HG02870 (cell line): ENCODE data around the gene METTL4.
"Not testable (repeated sequence)": the region's sequence is repeated elsewhere in the genome, so short reads cannot be mapped to it uniquely, and the experiment has no call there.

Experiments used
- ATAC-seq: cut with Tn5 transposase; IDR thresholded peaks from one replicate; pipeline ENCODE4 v1.9.1; 2021; ENCODE audit warnings: mild to moderate bottlenecking, moderate library complexity; ENCODE audit not compliant: unreplicated experiment

The METTL4 gene

GRCh38 chr18:2568129-2568528, 3.2 kb downstream of the METTL4 start:
- ATAC-seq, result no peak

DNA sequence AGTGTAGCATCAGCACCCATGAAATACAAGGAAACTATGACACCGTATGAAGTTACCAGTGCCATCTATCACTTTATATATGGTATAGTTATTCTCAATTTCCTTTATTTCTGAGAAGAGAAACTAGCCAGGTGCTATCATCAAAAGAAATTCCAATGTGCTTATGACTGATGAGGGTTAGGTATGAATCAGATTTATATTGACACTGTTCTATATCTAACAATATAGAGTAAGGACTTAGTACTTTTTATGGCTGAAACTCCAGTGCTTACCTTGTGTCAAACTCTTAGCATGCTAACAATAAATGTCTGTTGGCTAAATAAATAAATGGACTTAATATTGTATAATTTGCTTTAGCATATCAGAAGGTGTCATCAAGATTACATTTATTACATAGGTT, 6.9 kb downstream of the METTL4 start:
- no peak for ATAC-seq

GRCh38 chr18:2559249-2559648, 12.1 kb downstream of the METTL4 start:
- ATAC-seq, result no peak

DNA sequence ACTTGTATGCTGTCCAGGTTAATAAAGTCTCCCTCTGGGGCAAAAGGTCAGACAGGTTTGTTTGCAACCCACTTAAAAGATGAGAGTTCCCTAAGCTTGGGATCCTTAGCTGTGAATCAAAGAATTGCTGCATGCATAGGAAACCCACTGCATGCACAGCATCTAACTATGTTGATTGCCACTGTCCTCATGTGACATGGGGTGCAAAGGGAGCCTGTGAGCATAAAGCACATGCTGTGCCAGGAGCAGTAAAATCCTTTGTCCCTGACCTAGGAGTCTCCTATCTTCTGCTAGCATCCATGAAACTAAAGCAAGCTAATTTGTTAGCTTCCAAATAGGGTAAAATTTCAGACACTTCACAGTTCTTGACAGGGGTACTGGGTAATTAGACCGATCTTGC, 13.8 kb downstream of the METTL4 start:
- no peak for ATAC-seq

- ATAC-seq, result no peak
Measured at GRCh38 chr18:2555895-2556294, 15.4 kb downstream of the METTL4 start.

DNA sequence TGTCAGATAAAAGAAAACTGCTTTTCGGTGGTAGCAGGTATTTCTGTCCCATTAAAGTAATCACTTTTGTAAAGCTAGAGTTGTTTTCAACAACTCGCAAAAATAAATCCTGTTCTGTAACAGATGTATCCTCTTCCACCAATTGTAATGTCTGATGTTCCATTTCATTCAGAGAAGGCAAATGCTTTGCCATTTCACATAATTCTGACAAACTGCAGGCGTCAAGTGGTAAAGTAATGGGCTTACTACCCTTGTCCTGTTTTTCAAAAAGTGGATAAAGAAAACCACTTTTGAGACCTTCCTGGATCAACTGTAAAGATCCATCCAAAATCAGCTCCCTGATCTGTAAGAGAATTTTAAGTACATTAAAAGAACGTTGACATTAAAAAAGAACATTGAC, 16.6 kb downstream of the METTL4 start:
- ATAC-seq, result no peak

GRCh38 chr18:2551425-2551824, 19.9 kb downstream of the METTL4 start:
- ATAC-seq, result no peak

- ATAC-seq, result no peak
Measured at GRCh38 chr18:2549462-2549861, 21.8 kb downstream of the METTL4 start.

DNA sequence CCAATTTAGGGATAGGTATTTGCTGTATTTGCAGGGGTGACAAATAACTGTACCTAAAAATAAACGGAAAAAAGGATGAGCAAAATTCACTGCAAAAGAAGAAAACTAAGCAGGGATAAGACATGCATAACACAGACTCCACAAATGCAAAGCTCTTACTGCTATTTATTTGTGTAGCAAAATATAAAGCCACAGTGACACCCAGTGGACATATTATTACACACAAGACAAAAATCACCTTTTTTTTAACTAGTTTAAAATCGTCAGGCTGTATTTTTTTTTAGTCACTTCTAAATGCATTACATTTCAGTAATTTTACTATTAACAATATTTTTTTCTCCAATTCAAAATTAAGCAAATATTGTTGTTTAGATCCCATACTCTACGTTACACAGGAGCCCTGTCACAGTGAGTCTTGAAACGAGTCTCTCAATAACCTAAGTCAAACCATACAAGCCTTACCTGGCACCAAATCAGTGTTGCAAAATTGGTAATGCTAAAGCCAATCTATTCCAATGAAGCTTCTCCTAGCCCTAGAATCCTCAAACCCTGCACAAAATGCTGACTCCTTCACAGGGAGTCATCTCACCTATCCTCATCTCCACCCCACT, 23.7 kb downstream of the METTL4 start:
- ATAC-seq, result no peak

- ATAC-seq, result no peak
Measured at GRCh38 chr18:2545155-2545554, 26.1 kb downstream of the METTL4 start.

- not testable (repeated sequence) for ATAC-seq
Measured at GRCh38 chr18:2541925-2542563, 29.3 kb downstream of the METTL4 start.

- no peak for ATAC-seq
Measured at GRCh38 chr18:2540575-2540974, 30.7 kb downstream of the METTL4 start.

- ATAC-seq, result no peak
Measured at GRCh38 chr18:2538844-2539243, 32.5 kb downstream of the METTL4 start.

DNA sequence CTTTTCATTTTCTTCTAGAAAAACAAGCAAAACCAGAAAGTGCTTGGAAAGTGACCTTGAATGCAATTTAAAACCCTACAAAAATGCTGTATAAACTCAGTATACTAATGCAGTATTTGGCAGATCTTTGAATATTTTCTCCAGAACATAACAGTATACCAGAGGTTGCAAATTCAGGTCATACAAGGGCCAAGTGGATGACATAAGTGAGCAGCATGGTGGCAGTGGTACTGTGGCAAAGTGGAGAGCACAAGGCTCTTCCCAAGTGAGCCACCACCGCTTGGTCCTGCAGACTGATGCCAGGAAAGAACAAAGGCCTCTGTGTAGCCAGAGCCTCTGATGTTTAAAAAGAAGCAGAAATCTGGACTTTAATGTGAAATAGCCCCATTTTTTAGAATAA, 33.1 kb downstream of the METTL4 start:
- no peak for ATAC-seq

- no peak for ATAC-seq
Measured at GRCh38 chr18:2537296-2537695, 34.0 kb downstream of the METTL4 start.

GRCh38 chr18:2536493-2536892, 34.8 kb downstream of the METTL4 start:
- ATAC-seq, result no peak

GRCh38 chr18:2536063-2536462, 35.2 kb downstream of the METTL4 start:
- ATAC-seq, result no peak

GRCh38 chr18:2535419-2535910, 35.8 kb downstream of the METTL4 start:
- no peak for ATAC-seq

DNA sequence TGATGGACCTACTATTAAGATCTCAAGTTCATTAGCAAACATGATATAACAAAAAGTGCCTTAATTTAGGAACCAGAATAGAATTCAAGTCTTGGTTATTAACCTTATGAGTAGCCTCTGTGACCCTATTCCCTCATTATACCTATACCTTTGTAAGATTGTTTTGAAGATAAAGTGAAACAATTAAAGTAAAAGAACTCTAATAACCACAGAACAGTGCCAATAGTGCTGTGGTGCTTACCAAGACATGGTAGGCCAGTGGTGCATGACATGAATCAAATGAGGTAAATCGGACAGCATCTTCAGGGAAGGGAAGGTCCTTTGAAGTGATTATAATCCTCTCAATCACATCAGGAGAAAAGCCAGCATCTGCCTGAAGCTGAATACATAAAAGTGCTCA, 36.4 kb downstream of the METTL4 start:
- ATAC-seq, result no peak

DNA sequence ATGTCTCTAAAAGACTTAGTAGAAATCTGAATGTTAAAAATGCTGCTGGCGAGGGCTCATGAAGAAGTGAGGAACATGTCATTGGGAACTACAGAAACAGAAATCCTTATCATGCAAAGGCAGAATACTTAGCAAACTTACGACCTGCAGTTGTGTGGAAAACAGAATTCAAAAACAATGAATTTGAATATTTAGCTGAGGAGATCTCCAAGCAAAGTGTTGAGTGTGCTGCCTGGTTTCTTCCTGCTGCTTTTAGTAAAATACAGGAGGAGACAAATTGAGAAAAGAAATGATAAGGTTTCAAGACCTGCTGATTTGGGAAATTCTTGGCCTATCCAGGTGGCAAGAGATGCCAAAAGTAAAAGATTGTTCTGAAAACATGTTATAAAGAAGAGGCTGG, 38.5 kb downstream of the METTL4 start:
- no peak for ATAC-seq

DNA sequence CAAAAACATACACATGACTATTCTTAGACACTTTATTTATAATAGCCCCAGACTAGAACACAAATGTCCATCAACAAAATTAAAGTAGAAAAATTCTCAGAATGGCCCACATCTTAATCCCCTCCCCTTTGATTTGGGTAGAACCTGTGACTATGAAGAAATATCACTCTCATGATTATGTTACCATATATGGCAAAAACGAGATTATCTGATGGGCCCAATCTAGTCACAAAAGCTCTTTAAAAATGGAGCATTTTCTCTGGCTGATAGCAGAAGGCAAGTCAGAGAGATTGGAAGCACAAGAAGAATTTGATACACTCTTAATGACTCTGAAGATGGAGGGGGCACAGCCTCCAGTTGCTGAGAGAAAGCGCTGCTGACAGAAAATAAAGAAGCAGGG, 39.6 kb downstream of the METTL4 start:
- ATAC-seq, result no peak

- ATAC-seq, result no peak
Measured at GRCh38 chr18:2529154-2529553, 42.2 kb downstream of the METTL4 start.

DNA sequence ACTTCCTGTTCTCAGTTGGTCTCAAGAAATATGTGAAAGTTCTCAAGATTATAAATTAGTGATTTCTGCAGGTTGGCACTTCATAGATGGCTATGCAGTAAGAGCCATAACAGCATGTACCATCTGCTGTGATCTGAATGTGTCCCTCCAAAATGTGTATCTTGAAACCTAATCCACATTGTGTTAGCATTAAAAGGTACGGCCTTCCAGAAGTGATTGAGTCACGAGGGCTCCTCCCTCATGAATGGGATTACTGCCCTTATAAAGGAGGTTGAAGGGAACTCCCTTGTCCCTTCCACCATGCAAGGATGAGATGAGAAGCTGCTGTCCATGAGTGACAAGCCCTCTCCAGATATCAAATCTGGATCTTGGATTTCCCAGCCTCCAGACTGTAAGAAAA, 45.0 kb downstream of the METTL4 start:
- ATAC-seq, result no peak
